Thymus (tissue), 14 donors: ENCODE results near the gene PLEKHN1. TPM values are rescaled to one million over a fixed set of nuclear protein-coding genes. Genes with fewer than 3 reads are reported as not detected.
A peak's percentile ranks its signal among the peaks of the same experiment; 100 is the strongest.

Experiments used
- DNase-seq, 9 donors: peaks; one replicate each; pipeline ENCODE4 v3.0.0-alpha.2; 2013; ENCODE audit warnings: low spot score in 9 of 9, low read depth in 6 of 9, missing footprints in 1 of 9
- H3K27ac ChIP-seq, 2 donors: one replicate each; pipeline ENCODE4 v1.5.1; 2013; ENCODE audit warnings: control low read depth in 1 of 2, low read depth in 1 of 2, low read length in 1 of 2, mild to moderate bottlenecking in 1 of 2, moderate library complexity in 1 of 2
- H3K27me3 ChIP-seq, 2 donors: one replicate each; pipeline ENCODE4 v1.5.1; 2013; ENCODE audit warnings: low read length in 1 of 2; ENCODE audit not compliant: control insufficient read depth in 2 of 2, insufficient read depth in 1 of 2
- H3K36me3 ChIP-seq, 2 donors: one replicate each; pipeline ENCODE4 v1.5.1; 2013; ENCODE audit warnings: low read length in 1 of 2, mild to moderate bottlenecking in 1 of 2, moderate library complexity in 1 of 2; ENCODE audit not compliant: control insufficient read depth in 2 of 2, insufficient read depth in 2 of 2
- H3K4me1 ChIP-seq, 2 donors: one replicate each; pipeline ENCODE4 v1.5.1; 2013; ENCODE audit warnings: low read length in 2 of 2; ENCODE audit not compliant: control insufficient read depth in 2 of 2, insufficient read depth in 2 of 2
- H3K4me3 ChIP-seq, 2 donors: one replicate each; pipeline ENCODE4 v1.5.1; 2013; ENCODE audit warnings: low read length in 2 of 2, control low read depth in 1 of 2, mild to moderate bottlenecking in 1 of 2
- H3K9me3 ChIP-seq, 2 donors: one replicate each; pipeline ENCODE4 v1.5.1; 2013; ENCODE audit warnings: low read length in 1 of 2, mild to moderate bottlenecking in 1 of 2; ENCODE audit not compliant: control insufficient read depth in 2 of 2, insufficient read depth in 1 of 2
- WGBS: extraction: QIAGEN DNeasy Blood & Tissue Kit; methylation state at CpG from one replicate; pipeline ENCODE4 v1.1.7; 2013; 5-methylcytosine and 5-hydroxymethylcytosine counted together
- long read RNA-seq, 10 donors: transcript quantifications; one replicate each; lab custom pipeline, GENCODE V29; 2026
- polyA plus RNA-seq: library from polyadenylated mRNA; stranded (reverse); fragments of 200-250 nt; gene quantifications from one replicate; pipeline ENCODE4 v1.2.3, GENCODE V29; 2013
- total RNA-seq: library from RNA; stranded (reverse); fragments of 120-200 nt; gene quantifications from one replicate; pipeline ENCODE4 v1.2.4, GENCODE V29; 2013
- donor health status: healthy.

PLEKHN1 gene, protein sequence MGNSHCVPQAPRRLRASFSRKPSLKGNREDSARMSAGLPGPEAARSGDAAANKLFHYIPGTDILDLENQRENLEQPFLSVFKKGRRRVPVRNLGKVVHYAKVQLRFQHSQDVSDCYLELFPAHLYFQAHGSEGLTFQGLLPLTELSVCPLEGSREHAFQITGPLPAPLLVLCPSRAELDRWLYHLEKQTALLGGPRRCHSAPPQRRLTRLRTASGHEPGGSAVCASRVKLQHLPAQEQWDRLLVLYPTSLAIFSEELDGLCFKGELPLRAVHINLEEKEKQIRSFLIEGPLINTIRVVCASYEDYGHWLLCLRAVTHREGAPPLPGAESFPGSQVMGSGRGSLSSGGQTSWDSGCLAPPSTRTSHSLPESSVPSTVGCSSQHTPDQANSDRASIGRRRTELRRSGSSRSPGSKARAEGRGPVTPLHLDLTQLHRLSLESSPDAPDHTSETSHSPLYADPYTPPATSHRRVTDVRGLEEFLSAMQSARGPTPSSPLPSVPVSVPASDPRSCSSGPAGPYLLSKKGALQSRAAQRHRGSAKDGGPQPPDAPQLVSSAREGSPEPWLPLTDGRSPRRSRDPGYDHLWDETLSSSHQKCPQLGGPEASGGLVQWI
- total RNA-seq, result 0.14 TPM
- 1.7 TPM for polyA plus RNA-seq
- long read RNA-seq, donor 1, result 0 reads
- long read RNA-seq, donor 2, result 0 reads
- long read RNA-seq, donor 3, result 0 reads
- long read RNA-seq, donor 4, result 0 reads
- long read RNA-seq, donor 5, result 0 reads
- long read RNA-seq, donor 6, result 0 reads
- long read RNA-seq, donor 7, result 0 reads
- long read RNA-seq, donor 8, result 0 reads
- long read RNA-seq, donor 9, result 0 reads
- long read RNA-seq, donor 10, result 0 reads

DNA sequence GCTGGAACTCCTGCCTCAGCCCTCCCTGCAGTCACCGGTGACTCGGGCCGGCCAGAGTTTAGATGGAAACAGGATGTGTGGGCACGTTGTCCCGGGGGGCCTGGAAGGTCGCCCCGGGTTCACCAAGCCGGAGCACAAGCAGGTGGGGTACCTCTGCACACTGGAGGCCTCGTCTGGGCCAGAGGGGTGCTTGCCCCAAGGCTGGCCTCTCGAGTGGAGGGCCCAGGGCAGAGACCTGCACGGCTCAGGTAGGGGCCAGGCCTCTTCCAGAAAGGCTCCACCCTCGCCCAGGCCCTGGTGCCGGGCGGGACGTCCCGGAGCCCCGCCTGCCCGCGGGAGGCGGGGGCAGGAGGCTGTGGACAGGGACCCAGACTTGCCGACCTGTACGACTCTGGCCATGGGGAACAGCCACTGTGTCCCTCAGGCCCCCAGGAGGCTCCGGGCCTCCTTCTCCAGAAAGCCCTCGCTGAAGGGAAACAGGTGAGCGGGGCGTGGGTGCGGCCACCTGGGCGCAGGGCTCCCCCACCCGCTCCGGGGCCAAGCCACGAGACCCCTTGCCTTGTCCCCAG, at the start of gene PLEKHN1:
TSS of gene PLEKHN1 (plus strand) at position 348 of the 569 bp plus-strand sequence. CDS start at position 398, 50 bp downstream.
- H3K27me3 ChIP-seq, result peaks cover 40 to 65% of the 10 kb centered on the region in 2 donors
- H3K4me1 ChIP-seq, result peaks cover 12 to 14% of the 10 kb centered on the region in 2 donors
- no peaks in the 10 kb centered on the region for H3K9me3 ChIP-seq
- WGBS, result 6% methylated on average over 31 of the region's 31 CpGs
- H3K36me3 ChIP-seq, result peaks cover 0 to 22% of the 10 kb centered on the region in 2 donors
- no peak for DNase-seq
- H3K27ac ChIP-seq, result peak within 1 kb of the TSS in 1 of 2 donors; percentile 15
- H3K4me3 ChIP-seq, result peak within 1 kb of the TSS; percentile 27 to 55

DNA sequence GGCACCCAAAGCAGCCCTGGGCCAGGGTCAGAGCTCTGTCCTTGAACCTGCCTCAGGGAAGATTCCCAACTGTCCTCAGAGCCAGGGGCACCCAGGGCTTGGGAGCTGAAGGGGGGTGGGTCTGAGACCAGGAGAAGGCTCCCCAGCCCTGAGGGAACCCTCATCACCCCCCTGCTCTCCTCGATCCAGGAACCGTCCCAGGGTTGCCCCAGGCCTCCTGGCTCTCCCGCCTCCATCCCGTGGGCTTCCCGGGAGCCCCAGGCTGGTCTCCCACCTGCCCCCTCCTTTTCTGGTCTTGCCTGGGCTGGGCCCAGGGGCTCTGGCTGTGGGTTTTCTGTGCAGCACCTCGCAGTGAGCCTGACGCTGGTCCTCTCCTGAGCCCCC, 49.2 kb upstream of the PLEKHN1 start:
- Histone ChIP-seq H3K27me3 (peaks cover 32 to 90% of the 10 kb centered on the region in 2 donors), H3K9me3 (peaks cover 0 to 8% of the 10 kb centered on the region in 2 donors), H3K4me1 (peaks cover 10 to 30% of the 10 kb centered on the region in 2 donors), H3K4me3 (no peak overlapping the region), H3K36me3 (no peaks in the 10 kb centered on the region), H3K27ac (no peak overlapping the region)
- 88% methylated on average over 7 of the region's 7 CpGs for whole genome bisulfite sequencing
- DNase-seq, result no peak

DNA sequence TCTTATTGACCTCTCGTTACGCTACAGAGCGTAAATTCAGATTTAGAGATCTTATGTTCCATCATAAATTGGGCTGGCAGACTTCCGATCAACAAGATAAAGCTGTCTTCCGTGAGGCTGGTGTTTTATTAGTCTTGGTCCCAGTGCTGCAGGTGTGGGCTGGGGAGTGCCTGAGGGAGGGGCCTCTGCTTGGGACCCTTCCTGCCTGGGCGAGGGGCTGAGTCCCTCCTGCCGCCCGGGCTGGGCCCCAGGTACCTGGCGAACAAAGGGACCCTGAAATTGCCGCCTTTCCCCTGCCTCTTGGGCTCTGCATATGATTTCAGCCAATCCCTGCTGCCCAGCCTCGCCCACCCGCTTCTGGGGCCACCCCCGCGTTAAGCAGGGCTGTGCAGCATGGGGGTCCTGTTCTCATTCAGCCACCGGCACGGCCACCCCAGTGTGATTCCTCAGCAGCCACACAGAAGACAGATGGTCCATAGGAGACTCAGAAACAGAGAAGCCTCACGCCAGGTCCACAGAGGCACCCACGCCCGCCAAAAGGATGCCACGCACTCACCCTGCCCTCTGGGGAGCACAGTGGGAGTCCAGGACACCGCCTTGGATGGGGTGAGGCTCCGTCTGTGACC, 48.7 kb upstream of the PLEKHN1 start:
- WGBS, result 94% methylated on average over 22 of the region's 22 CpGs
- H3K27ac ChIP-seq, result no peak overlapping the region
- no peak overlapping the region for H3K4me3 ChIP-seq
- H3K36me3 ChIP-seq, result no peaks in the 10 kb centered on the region
- H3K9me3 ChIP-seq, result peaks cover 0 to 8% of the 10 kb centered on the region in 2 donors
- H3K4me1 ChIP-seq, result peaks cover 7 to 25% of the 10 kb centered on the region in 2 donors
- H3K27me3 ChIP-seq, result peaks cover 37 to 90% of the 10 kb centered on the region in 2 donors
- DNase-seq, result no peak

DNA sequence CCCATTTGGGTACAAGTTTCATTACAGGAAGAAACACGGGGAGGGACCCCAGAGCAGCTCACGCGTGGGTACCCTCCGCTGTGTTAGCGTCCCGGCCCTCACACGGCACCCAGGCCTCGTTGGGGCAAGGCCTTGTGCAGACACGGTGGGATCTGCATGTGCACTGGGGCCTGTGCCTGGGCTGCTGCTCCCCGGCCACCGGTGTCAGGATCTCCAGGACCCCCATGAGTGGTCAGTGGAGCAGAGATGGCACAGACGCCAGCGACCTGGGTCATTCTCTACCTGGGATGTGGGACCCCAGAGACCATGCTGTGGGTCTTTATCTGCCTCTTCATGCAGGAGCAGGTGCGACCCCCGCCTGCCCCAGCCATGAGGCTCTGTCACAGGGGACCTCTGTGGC, 47.9 kb upstream of the PLEKHN1 start:
- peaks cover 42 to 90% of the 10 kb centered on the region in 2 donors for H3K27me3 ChIP-seq
- DNase-seq, result no peak
- H3K27ac ChIP-seq, result no peak overlapping the region
- 95% methylated on average over 15 of the region's 15 CpGs for WGBS
- H3K9me3 ChIP-seq, result peaks cover 0 to 8% of the 10 kb centered on the region in 2 donors
- H3K4me1 ChIP-seq, result peaks cover 5 to 24% of the 10 kb centered on the region in 2 donors
- no peak overlapping the region for H3K4me3 ChIP-seq
- H3K36me3 ChIP-seq, result no peaks in the 10 kb centered on the region

GRCh38 chr1:918843-919242, 47.4 kb upstream of the PLEKHN1 start:
- H3K36me3 ChIP-seq, result no peaks in the 10 kb centered on the region
- peaks cover 45 to 88% of the 10 kb centered on the region in 2 donors for H3K27me3 ChIP-seq
- no peak overlapping the region for H3K4me3 ChIP-seq
- peaks cover 0 to 8% of the 10 kb centered on the region in 2 donors for H3K9me3 ChIP-seq
- H3K27ac ChIP-seq, result no peak overlapping the region
- WGBS, result 97% methylated on average over 6 of the region's 6 CpGs
- peaks cover 9 to 24% of the 10 kb centered on the region in 2 donors for H3K4me1 ChIP-seq
- DNase-seq, result no peak

- Histone ChIP-seq H3K4me1 (peaks cover 11 to 24% of the 10 kb centered on the region in 2 donors), H3K9me3 (peaks cover 0 to 8% of the 10 kb centered on the region in 2 donors), H3K27ac (no peak overlapping the region), H3K4me3 (no peak overlapping the region), H3K27me3 (peaks cover 50 to 87% of the 10 kb centered on the region in 2 donors), H3K36me3 (no peaks in the 10 kb centered on the region)
- WGBS, result 91% methylated on average over 29 of the region's 29 CpGs
- no peak for DNase-seq
Measured at GRCh38 chr1:919271-919872, 46.9 kb upstream of the PLEKHN1 start.

DNA sequence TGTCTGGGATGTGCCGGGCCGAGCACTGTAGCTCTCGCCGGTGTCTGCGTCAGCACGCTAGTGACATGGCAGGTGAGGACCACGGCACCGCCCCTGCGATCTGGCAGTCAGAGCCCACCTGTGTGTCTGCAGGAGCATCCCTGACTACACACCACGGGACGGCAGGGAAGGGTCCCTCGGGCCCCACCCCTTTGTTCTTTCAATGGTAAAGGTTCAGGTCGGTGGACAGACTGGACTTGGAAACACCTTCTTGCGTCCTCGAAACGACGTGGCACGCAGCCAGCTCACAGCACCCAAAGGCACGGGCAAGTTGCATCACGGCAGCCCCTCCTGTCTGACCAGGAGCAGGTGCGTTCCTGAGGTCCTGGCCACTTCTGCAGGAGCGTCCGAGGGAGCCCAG, 46.3 kb upstream of the PLEKHN1 start:
- no peak overlapping the region for H3K4me3 ChIP-seq
- peaks cover 57 to 92% of the 10 kb centered on the region in 2 donors for H3K27me3 ChIP-seq
- WGBS, result 90% methylated on average over 23 of the region's 23 CpGs
- peaks cover 0 to 8% of the 10 kb centered on the region in 2 donors for H3K9me3 ChIP-seq
- no peak overlapping the region for H3K27ac ChIP-seq
- no peaks in the 10 kb centered on the region for H3K36me3 ChIP-seq
- H3K4me1 ChIP-seq, result peaks cover 17 to 25% of the 10 kb centered on the region in 2 donors
- DNase-seq, result no peak

GRCh38 chr1:920521-920920, 45.8 kb upstream of the PLEKHN1 start:
- Histone ChIP-seq H3K36me3 (no peaks in the 10 kb centered on the region), H3K4me1 (peaks cover 20 to 26% of the 10 kb centered on the region in 2 donors), H3K9me3 (peaks cover 0 to 8% of the 10 kb centered on the region in 2 donors), H3K4me3 (no peak overlapping the region), H3K27me3 (peaks cover 61 to 96% of the 10 kb centered on the region in 2 donors), H3K27ac (no peak overlapping the region)
- no peak for DNase-seq
- 9% methylated on average over 13 of the region's 13 CpGs for WGBS
